Gastrocnemius medialis (tissue), 4 donors: ENCODE results near the gene HLA-E.

Experiments used
- POLR2A ChIP-seq, 2 donors: fragments of 450-650 bp; IDR thresholded peaks; one replicate each; pipeline ENCODE4 v1.6.1; 2017; ENCODE audit warnings: antibody characterized with exemption in 2 of 2, mild to moderate bottlenecking in 2 of 2, moderate library complexity in 2 of 2
- TF ChIP-seq, protein P1 (sequence below), 5 experiments: fragments of 450-650 bp in 3 of 5; fragments of 200-600 bp in 2 of 5; sonication (generic) in 2 of 5; IDR thresholded peaks in 4 of 5; conservative IDR thresholded peaks in 1 of 5; 1 replicate in 4 of 5; 2 replicates in 1 of 5; pipeline ENCODE4 v1.5.1; 2016 to 2019; ENCODE audit warnings: antibody characterized with exemption in 5 of 5, mild to moderate bottlenecking in 3 of 5, moderate library complexity in 3 of 5

DNA sequence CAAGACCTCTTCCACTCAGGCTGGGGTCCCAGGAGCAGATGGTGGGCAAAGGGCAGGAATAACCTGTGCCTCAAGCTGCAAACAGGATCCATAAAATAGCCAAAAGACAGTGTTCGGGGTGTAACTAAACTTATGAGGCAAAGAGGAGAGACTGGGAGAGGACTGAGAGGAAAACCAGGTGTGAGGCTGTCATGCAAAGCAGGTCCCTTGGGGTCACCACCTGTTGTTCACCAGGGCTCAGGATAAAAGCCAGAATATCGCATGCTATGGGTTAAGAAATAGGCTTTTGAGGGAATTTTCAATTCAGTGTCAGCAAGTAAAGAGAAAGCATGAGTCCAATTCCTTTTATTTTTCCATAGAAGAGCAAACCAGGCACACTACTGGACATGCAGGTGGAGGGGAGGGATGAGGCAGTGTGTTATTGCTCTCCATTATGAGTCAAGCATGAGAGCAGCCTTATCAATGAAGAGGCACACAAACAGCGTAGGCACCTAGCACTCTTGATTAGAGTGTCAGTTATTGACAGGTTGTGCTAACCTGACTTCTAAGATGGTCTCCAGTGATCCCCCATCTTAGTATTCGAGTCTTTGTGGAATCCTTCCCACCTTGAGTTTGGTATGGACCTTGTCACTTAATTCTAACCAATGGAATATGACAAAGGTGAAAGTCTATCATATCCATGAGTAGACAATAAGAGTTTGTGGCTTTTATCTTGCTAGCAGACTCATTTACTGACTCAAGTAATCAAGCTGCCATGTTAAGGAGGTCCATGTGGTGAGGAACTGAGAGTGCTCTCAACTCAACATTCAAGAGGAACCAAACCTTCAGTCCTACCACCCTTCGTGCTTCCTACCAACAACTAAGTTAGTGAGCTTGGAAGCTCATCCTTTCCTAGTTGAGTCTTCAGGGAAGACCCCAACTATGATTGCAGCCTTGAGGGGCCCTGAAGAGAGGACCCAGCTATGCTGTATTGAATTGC lies 18.8 kb downstream of the HLA-E start:
- TF ChIP-seq, protein P1, sequence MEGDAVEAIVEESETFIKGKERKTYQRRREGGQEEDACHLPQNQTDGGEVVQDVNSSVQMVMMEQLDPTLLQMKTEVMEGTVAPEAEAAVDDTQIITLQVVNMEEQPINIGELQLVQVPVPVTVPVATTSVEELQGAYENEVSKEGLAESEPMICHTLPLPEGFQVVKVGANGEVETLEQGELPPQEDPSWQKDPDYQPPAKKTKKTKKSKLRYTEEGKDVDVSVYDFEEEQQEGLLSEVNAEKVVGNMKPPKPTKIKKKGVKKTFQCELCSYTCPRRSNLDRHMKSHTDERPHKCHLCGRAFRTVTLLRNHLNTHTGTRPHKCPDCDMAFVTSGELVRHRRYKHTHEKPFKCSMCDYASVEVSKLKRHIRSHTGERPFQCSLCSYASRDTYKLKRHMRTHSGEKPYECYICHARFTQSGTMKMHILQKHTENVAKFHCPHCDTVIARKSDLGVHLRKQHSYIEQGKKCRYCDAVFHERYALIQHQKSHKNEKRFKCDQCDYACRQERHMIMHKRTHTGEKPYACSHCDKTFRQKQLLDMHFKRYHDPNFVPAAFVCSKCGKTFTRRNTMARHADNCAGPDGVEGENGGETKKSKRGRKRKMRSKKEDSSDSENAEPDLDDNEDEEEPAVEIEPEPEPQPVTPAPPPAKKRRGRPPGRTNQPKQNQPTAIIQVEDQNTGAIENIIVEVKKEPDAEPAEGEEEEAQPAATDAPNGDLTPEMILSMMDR (IDR thresholded peaks at IDR 0.05 in 4 of 5, conservative IDR thresholded peaks at IDR 0.05 in 1 of 5): no peak
- no peak for TF ChIP-seq POLR2A (IDR thresholded peaks at IDR 0.05)
